CD4-positive, alpha-beta T cell treated with Interleukin-6 at 100 ng/mL for 8 hours (primary cell): ENCODE results near the gene ACBD5.
"Not testable (repeated sequence)": the region's sequence is repeated elsewhere in the genome, so short reads cannot be mapped to it uniquely, and the experiment has no call there.

Experiments
- DNase-seq: peaks from one replicate; pipeline ENCODE4 v3.0.0-alpha.2; 2020; ENCODE audit warnings: mixed read lengths, low spot score

Gene ACBD5, protein sequence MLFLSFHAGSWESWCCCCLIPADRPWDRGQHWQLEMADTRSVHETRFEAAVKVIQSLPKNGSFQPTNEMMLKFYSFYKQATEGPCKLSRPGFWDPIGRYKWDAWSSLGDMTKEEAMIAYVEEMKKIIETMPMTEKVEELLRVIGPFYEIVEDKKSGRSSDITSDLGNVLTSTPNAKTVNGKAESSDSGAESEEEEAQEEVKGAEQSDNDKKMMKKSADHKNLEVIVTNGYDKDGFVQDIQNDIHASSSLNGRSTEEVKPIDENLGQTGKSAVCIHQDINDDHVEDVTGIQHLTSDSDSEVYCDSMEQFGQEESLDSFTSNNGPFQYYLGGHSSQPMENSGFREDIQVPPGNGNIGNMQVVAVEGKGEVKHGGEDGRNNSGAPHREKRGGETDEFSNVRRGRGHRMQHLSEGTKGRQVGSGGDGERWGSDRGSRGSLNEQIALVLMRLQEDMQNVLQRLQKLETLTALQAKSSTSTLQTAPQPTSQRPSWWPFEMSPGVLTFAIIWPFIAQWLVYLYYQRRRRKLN

DNA sequence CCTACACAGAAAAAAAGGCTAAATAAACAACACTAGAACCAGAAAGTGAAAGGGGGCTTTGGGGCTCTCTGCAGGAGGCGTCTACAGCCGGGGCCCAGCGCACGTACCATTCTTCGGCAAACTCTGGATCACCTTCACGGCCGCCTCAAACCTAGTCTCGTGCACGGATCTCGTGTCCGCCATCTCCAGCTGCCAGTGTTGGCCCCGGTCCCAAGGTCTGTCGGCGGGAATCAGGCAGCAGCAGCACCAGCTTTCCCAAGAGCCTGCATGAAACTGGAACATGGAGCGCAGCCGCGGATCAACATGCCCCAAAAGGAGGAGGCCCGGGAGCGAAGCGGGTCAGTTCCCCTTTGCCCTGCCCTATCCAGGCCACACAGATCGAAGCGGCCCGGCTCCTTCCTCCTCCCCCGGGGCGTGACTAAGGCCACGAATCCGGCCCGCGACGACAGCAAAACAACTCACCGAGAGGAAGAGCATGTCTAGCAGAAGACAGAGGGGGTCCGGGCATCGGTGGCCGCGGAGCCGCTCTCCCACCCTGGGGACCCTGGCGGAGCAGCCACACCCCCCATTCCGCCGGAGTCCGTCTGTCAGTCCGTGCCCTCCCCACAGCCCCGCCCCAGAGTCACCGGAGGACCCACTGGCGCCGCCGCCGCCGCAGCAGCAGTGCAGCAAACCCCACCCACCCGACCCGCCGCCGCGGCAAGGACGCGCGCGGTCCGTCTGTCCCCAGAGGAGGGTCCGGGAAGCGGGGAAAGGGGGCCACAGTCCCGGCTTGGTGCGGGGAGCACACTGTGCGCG, at the start of gene ACBD5:
Gene ACBD5 (minus strand): TSS at position 586 of the 798 bp plus-strand sequence. CDS start 109 bp downstream, at position 477.
- peak; percentile 61 for DNase-seq

DNA sequence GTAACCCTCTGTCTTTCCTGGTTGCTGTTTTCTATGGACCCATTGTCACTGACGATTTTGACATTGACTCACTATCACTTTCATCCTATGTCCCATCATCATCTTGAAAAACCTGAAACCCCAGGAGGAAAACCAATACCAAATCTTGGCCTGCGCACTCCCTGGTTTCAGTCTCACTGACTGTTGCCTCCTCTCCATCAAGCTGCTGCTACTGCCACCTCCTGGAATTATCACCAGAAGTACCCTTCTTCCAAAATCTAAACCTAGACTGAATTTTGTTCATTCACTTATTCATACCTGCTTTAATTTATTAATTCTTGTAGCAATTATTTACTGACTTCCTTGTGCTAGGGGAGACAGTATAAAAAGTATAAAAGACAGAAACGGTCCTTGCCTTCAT, 44.5 kb upstream of the ACBD5 start:
- peak; percentile 35 for DNase-seq

DNA sequence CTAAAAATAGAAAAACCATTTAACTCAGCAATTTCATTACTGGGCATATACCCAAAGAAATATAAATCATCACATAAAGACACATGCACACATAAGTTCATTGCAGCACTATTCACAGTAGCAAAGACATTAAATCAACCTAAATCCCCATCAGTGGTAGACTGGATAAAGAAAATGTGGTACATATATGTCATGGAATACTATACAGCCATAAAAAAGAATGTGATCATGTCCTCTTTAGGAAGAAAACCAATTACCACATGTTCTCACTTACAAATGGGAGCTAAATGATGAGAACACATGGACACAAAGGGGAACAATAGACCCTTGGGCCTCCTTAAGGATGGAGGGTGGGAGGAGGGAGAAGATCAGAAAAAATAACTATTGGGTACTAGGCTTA, 36.0 kb upstream of the ACBD5 start:
- no peak for DNase-seq

DNA sequence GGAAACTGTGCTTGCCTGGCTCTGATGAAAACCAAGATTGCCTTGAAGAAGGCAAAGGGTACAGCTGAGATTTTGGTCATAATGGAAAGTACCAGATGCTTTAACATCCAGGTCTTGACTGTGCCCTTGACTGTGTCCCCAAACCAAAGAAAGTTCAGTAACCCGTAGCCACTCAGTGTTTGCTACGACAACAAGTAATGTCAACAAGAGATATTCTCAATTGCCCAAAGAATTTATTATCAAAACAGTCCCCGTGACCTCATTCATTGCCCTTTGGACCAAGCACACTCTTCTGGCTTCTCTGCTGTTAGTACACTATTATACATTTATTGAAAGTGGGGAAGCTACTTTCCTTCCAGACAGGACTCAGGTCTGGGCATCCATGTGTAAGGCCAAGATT, 25.4 kb upstream of the ACBD5 start:
- DNase-seq = not testable (repeated sequence)

DNA sequence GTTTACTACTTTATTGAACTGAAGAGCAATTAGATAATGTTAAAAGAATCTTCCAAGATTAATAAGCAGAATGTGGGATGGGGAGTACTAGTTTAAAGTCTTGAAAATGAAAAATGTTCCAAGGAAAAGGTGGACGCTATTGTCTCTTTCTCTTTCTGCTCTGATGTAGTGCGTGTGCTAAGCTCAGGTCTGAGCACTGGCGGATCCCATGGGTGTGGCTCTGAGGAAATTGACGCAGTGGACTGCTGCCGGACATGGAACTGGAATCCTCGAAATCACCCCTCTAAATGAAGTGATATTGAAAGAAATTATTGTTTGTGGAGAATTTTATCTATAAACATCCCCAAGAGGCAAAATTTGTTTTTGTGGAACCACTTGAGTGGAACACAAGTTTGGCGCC, 22.2 kb upstream of the ACBD5 start:
- DNase-seq = not testable (repeated sequence)

DNA sequence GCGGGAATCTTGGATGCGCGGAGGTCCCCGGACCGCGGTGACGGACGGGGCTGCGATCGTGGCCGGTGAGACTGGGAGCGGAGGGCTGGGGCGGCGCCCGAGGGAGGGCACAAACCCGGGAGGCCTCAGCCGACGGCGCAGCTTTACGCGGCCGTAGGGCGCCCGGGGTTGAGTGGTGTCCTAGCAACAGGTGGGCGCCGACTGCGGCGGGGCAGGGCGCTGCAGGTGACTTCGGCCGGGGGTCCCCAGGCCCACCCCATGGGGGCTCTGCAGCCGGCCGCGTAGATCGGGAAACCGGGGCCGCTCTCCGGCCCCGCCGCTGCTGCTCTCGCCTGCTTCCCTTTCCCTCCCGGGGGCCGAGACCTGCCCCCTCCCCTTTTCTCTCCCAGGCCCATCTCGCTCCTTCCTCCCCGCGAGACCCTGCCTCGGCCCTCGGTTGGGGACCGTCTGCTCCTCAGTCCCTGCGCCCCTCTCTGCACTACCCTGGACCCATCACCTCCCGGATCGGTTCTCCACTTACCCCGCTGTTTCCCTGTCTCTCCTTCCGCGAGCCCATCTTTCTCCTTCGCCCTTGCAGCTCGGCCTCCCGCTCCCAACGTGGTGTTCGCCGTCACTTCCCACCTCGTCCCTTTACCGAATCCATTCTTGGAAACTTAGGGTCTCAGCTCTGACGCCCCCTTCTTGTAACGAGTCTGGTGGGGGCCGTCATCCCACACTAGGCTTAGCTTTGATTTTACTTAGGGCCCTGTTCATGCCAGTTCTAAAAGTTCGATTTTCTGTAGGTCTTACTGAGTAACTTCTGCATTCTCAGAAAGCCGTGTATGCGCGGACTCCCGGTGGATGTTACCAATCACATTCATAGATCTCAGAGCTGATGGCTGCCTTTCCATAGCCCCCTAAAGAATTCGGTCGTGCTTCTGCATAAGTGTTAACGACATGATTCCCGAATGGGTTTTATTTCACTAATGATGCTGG, 18.5 kb upstream of the ACBD5 start:
- DNase-seq = no peak

DNA sequence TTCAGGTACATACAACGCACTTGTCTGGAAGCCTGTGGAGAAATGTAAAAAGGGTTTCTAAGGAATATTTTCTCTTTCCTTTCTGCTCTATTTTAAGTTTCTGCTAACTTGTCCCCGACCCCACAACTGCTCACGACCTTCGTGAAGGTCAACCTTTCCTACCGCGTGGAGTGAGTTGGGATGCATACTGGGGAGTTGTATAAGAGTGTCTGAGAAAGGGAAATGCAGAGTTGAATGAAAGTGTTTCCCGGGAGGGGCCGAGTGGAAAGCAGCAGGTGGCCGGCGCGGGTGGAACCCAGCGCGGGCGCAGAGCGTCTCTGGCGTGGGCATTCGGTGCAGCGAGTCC, 17.9 kb upstream of the ACBD5 start:
- no peak for DNase-seq

DNA sequence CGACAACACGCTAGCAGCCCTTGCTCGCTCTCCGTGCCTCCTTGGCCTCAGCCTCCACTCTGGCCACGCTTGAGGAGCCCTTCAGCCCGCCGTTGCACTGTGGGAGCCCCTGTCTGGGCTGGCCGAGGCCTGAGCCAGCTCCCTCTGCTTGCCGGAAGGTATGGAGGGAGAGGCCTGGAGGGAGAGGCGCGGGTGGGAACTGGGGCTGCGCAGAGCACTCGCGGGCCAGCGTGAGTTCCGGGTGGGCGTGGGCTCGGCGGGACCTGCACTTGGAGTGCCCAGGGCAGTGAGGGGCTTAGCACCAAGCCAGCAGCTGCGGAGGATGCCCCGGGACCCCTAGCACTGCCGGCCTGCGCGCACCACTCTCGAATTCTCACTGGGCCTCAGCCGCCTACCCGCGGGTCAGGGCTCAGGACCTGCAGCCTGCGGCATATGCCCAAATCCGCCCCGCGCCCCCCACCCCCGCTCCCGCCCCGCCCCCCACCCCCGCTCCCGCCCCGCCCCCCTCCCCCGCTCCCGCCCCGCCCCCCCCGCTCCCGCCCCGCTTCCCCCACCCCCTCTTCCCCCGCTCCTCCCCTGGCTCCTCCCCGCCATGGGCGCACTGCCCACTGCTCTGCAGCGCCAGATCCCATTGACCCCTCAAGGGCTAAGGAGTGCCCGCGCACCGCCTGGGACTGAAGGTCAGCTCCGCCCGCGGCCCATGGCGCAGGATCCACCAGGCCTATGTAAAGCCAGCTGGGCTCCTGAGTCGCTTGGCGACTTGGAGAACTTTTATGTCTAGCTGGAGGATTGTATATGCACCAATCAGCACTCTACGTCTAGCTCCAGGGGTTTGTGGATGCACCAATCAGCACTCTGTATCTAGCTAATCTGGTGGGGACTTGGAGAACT, 15.9 kb upstream of the ACBD5 start:
- no peak for DNase-seq

DNA sequence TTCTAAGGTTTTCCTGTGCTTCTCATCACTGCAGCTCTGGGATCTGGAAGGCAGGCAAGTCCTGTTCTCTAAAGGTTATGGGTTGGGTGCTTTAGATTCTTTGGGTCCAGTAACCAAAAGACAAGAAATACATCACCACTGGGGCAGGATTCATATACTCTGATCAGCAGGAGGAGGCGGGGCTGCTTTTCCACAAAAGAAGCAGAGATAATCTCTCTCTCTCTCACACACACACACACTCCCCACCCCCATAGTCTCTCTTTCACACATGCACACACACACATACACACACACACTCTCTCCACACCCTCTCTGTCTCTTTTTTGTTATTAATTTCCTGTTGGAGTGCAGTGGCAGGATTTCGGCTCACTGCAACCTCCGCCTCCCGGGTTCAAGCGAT, 13.0 kb upstream of the ACBD5 start:
- no peak for DNase-seq

DNA sequence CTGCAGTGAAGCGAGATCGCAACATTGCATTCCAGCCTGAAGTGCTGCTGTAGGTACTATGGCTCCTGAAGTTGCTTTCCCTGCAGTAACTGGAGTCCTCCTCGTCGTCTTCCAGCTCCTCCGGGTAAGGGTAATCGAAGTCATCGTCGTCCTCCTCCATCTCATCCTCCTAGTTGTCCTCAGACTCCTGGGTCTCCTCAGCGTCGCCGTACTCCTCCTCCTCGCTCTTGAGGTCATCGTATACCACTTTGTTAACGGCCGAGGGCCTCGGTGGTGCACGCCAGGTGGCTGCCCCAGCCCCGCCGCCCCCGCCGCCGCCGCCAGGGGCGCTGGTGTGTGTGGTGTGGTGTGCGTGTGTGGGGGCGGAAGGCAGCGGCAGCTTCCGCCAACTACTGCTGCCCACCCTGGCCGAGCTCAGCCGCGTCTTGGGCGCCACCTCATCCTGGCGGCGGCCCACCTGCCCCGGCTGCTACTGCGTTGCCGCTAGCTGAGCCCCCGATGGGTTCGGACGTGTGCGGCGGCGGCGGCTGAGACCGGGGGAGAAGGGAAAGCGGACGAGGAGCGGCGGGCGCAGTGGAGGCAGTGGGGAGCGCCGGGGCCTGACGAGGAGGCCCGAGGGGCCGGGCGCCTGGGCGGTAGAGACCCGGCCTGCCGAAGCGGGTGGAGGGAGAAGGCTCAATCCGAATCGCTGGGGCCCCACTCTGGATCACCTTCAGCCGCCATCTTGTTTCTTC, 11.8 kb upstream of the ACBD5 start:
- peak; percentile 75 for DNase-seq

DNA sequence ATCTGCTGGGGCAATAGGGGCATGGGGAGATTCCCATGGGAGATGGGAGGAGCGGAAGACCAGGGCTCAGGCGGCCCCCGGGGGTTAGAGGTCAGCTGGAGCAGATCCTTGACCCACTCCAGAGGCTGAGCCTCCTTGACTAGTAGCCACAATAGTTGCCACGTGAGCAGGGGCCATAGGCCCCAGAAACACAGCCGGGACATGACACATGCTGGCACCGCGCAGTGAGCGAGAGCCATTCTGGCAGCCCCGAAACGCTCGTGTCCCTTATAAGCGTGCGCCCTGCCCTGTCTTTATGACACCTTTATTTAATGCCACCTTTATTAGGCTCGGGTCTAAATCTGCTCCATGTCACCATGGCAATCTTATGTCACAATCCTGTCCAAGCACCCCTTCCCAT, 11.0 kb upstream of the ACBD5 start:
- DNase-seq = no peak

DNA sequence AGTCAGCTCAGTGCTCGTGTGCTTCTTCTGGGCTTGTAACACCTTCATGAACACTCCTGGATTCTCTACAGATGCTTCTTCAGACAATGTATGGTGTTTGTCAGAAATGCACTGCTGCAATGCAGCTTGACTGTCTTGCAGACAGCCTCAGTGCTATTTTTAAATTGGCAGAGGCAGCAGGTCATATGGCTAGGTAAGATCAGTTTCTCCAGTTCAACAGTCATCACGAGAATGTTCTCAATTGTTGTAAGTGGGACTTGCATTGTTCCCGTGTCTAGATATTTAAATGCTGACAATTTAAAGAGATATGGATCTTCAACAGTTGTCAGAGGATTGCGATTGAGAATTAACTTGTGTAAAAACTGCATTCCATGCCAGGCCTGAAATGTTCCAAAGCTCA, 7.6 kb upstream of the ACBD5 start:
- no peak for DNase-seq

DNA sequence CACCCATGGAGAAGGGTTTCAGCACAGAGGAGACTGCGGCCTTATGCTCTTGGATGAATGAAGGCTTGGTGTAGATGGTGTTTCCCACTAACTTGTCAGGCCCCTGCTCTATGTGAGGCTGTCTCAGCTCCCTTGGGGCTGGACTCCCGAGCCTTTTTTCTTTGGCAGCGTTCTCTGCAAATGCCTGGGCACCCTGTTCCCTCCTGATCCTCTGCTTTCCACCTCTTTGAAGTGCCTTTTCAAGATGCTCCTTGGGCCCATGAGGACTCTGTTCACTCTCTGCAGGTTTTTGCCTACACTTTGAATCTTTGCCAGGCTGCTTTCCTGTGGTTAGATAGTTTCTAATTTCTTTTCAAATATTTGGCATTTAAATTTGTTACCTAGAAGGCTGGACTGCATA, 6.8 kb upstream of the ACBD5 start:
- DNase-seq = no peak

DNA sequence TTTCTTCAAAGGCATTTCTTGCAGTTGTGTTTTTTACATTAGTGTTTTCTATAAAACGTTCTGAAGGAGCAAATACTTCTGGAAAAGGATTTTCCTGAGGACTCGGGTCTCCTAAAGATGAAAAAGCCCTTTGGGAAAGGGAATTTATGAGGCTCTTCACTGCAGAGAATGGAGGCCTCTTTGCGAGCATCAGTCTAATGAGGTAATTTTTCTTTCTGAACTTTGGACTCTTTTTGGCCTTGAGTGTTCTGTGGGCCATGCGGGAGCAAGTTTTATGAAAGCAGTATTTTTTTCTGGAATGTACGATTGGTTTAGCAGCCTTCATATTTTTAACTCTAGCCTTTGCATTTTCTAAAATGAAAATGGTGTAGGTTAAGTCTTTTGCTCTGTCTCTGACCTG, 6.4 kb upstream of the ACBD5 start:
- DNase-seq = no peak

DNA sequence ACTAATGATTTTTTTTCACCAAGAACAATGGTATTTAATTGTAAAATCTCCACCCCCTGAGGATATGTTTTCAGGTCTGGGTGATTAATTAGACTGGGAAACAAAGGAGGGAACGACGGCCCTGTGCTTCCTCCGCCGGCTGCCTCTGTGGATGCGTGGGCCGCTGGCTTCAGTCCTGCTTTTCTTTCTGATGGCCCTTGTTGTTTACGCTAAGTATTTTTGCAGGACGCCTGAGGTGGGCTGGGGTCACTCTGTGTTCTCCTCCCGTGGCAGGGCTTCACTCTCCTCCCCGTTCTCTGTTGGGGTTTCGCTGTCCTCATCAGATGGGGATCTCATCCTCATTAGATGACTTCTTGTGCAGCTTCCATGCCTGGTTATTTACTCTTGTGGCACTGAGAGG, 5.2 kb upstream of the ACBD5 start:
- DNase-seq = no peak

DNA sequence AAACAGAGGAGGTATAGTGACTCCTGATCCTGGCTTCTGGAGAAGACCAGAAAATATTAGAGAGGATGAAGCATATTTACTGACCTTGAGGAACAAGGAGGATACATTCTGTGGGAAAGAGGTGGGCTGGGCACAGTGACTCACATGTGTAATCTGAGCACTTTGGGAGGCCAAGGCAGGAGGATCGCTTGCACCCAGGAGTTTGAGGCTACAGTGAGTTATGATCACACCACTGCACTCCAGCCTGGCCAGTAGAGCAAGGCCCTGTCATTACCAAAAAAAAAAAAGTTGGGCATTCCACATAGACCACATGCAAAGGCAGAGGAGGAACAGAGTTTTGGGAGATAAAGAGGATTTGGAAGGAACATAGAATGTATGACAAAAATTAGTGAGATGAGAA, 4.4 kb upstream of the ACBD5 start:
- no peak for DNase-seq

DNA sequence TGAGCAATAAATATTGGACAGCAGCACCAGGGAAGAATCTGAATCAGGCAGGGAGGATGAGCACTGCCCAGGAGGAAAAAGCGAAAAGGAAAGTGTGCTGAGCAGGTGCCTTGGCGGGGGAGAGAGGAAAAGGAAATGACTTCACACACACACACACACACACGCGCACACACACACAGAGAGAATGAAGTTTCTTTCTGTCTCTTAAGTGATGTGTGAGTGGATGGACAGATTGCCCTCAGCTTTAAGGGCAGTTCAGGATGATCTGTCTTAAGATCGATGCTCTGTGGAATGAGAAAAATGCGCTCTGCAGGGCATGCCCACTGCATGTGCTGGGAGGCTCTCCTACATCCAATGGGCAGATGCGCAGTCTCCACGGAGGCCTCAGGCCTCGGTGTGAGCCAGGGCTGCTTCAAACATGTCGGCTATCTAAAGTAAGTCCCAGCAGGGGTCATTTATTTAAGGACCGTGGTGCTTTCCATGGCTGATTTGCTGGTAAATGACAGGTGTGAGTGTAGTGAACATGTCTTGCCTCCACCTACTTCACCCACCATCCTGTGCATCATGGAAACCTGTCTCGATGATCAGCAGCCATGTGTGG, 2.5 kb upstream of the ACBD5 start:
- DNase-seq = peak; percentile 81

DNA sequence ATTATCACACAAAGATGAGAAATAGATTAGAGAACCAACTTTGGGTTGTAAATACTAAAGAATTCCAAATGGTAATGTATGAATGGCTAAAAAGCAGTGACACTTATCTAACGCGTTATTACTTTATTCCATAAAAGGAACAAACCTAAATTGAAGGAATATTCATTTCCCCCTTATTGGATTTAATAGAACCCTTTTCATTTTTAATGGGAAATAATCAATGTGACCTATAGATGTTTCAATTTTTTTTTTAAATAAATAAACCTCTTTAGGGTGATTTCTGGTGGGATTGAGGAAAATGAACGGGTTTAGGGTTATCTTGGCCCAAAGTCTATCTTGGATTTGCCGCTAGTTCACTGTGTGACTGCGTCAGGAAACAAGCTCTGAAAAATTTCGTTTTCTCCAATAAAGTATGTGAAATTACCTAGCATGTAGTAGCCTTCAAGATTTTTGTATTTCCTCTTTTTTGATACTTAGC, 1.9 kb upstream of the ACBD5 start:
- DNase-seq = no peak

DNA sequence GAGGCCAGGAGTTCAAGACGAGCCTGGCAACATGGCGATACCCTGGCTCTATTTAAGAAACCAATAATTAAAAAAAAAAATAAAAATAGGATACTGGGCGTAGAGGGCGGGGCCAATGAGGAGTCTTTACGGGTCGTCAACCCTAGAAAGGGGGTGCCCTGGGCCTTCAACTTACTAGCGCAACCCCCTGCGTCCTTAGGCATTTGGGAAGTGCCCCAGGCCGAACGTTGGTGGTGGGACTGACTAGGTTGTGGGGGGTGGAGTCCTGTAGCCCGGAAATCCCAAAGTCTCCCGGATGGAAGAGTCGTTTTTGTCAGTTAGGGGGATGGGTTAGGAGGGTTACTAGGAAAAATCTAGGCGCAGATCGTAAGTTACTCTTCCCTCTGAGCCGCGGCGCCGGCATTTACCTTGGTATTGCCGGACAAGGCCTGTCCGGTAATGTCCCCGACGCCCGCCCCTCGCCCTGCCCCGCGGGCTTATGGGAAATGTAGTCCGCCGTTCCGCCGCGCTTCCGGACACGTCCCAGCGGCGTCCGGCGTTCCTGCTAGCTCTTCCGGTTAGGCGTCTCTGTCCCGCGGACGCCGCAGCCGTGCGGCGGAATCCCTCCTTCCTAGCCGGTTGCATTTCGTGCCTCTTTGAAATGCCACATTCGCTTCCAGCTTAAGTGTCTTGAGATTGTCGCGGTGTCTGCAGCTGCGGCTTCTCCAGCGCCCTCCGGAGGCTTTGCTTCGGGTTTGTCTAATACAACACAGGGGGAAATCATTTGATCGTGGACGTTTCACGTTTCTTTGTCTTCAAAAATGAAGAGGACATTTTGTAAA, 1.3 kb upstream of the ACBD5 start:
- peak; percentile 85 for DNase-seq
